Stimulated activated CD4-positive, alpha-beta T cell treated with anti-CD3 and anti-CD28 coated beads, Interleukin-2, amount 100 ng/mL, for 4 hours (primary cell): Measurements from ENCODE around the gene DPT.

Source experiments
- DNase-seq: peaks from one replicate; pipeline ENCODE4 v3.0.0-alpha.2; 2020; ENCODE audit warnings: low read depth

Gene DPT

GRCh38 chr1:168698453-168698852 is 30.6 kb downstream of the DPT start:
- DNase-seq = no peak

GRCh38 chr1:168697356-168698126 is 31.5 kb downstream of the DPT start:
- no peak for DNase-seq

- no peak for DNase-seq
These were observed 32.8 kb downstream of the DPT start for GRCh38 chr1:168696125-168696760.

GRCh38 chr1:168693872-168694238 is 35.2 kb downstream of the DPT start:
- no peak for DNase-seq

- no peak for DNase-seq
These were observed 35.7 kb downstream of the DPT start for GRCh38 chr1:168693197-168693871.

GRCh38 chr1:168692472-168692871 is 36.5 kb downstream of the DPT start:
- no peak for DNase-seq

- DNase-seq = no peak
These were observed 37.5 kb downstream of the DPT start for GRCh38 chr1:168691541-168691940.

- no peak for DNase-seq
These were observed 39.0 kb downstream of the DPT start for GRCh38 chr1:168689726-168690602.

GRCh38 chr1:168689327-168689657 is 39.7 kb downstream of the DPT start:
- no peak for DNase-seq

GRCh38 chr1:168688644-168689326 is 40.2 kb downstream of the DPT start:
- no peak for DNase-seq

GRCh38 chr1:168687816-168688215 is 41.2 kb downstream of the DPT start:
- no peak for DNase-seq

- DNase-seq = no peak
These were observed 42.3 kb downstream of the DPT start for GRCh38 chr1:168686666-168687065.

GRCh38 chr1:168683871-168684270 is 45.1 kb downstream of the DPT start:
- DNase-seq = no peak

GRCh38 chr1:168676861-168677260 is 52.1 kb downstream of the DPT start:
- no peak for DNase-seq

- DNase-seq = no peak
These were observed 52.8 kb downstream of the DPT start for GRCh38 chr1:168676029-168676812.

- DNase-seq = no peak
These were observed 54.9 kb downstream of the DPT start for GRCh38 chr1:168673974-168674683.

- no peak for DNase-seq
These were observed 56.7 kb downstream of the DPT start for GRCh38 chr1:168672278-168672677.

- no peak for DNase-seq
These were observed 57.2 kb downstream of the DPT start for GRCh38 chr1:168671782-168672181.

GRCh38 chr1:168665975-168666374 is 63.0 kb downstream of the DPT start:
- DNase-seq = no peak

- DNase-seq = no peak
These were observed 64.8 kb downstream of the DPT start for GRCh38 chr1:168664069-168664834.
